Activated T-helper 17 cell treated with anti-CD3 and anti-CD28 coated beads, Interleukin-2, amount 50 U/mL, for 72 hours (primary cell): ENCODE data around the gene ABCA6. TPM values are rescaled to one million over a fixed set of nuclear protein-coding genes. Genes with fewer than 3 reads are reported as not detected.

Experiments used
- ATAC-seq: fragments of 150-1000 bp; cut with Tn5 transposase; replicated peaks from 2 replicates; pipeline ENCODE4 v1.10.0; 2021; ENCODE audit warnings: mild to moderate bottlenecking, moderate library complexity
- H3K27ac Mint-ChIP-seq: one replicate; pipeline ENCODE4 v1.8.0; 2022; ENCODE audit warnings: mixed read lengths
- H3K27me3 Mint-ChIP-seq: one replicate; pipeline ENCODE4 v1.8.0; 2022; ENCODE audit warnings: mixed read lengths
- H3K36me3 Mint-ChIP-seq: one replicate; pipeline ENCODE4 v1.8.0; 2022; ENCODE audit warnings: low read depth, mild to moderate bottlenecking, mixed read lengths
- H3K4me1 Mint-ChIP-seq: one replicate; pipeline ENCODE4 v1.8.0; 2022; ENCODE audit warnings: mixed read lengths
- H3K4me3 Mint-ChIP-seq: one replicate; pipeline ENCODE4 v1.8.0; 2022; ENCODE audit warnings: mild to moderate bottlenecking, mixed read lengths
- H3K9me3 Mint-ChIP-seq: one replicate; pipeline ENCODE4 v1.8.0; 2022; ENCODE audit warnings: mixed read lengths
- total RNA-seq, 2 donors: library from RNA; stranded (reverse); gene quantifications; one replicate each; pipeline ENCODE4 v1.2.3, GENCODE V29; 2022

ABCA6 gene
- total RNA-seq, 2 donors from 2014 or later, result 0.24 to 0.90 TPM

GRCh38 chr17:69057280-69057679, 84.4 kb downstream of the ABCA6 start:
- peaks cover 5% of the 10 kb centered on the region for H3K27me3 Mint-ChIP-seq
- ATAC-seq, result no peak
- H3K9me3 Mint-ChIP-seq, result peaks cover 24% of the 10 kb centered on the region
- no peak overlapping the region for H3K27ac Mint-ChIP-seq
- peaks cover 4% of the 10 kb centered on the region for H3K4me1 Mint-ChIP-seq
- no peak overlapping the region for H3K4me3 Mint-ChIP-seq
- no peaks in the 10 kb centered on the region for H3K36me3 Mint-ChIP-seq

GRCh38 chr17:69056179-69056823, 85.4 kb downstream of the ABCA6 start:
- H3K9me3 Mint-ChIP-seq, result peaks cover 24% of the 10 kb centered on the region

GRCh38 chr17:69055334-69055733, 86.4 kb downstream of the ABCA6 start:
- Mint-ChIP-seq H3K36me3 (no peaks in the 10 kb centered on the region), H3K4me1 (peaks cover 4% of the 10 kb centered on the region), H3K27ac (no peak overlapping the region), H3K27me3 (peaks cover 5% of the 10 kb centered on the region), H3K4me3 (no peak overlapping the region), H3K9me3 (peaks cover 24% of the 10 kb centered on the region)
- ATAC-seq, result no peak

More at GRCh38 chr17:69056179-69056823, 85.4 kb downstream of the ABCA6 start:
- Mint-ChIP-seq H3K4me1 (peaks cover 4% of the 10 kb centered on the region), H3K4me3 (no peak overlapping the region), H3K27me3 (peaks cover 5% of the 10 kb centered on the region), H3K27ac (no peak overlapping the region), H3K36me3 (no peaks in the 10 kb centered on the region)
- ATAC-seq, result no peak

DNA sequence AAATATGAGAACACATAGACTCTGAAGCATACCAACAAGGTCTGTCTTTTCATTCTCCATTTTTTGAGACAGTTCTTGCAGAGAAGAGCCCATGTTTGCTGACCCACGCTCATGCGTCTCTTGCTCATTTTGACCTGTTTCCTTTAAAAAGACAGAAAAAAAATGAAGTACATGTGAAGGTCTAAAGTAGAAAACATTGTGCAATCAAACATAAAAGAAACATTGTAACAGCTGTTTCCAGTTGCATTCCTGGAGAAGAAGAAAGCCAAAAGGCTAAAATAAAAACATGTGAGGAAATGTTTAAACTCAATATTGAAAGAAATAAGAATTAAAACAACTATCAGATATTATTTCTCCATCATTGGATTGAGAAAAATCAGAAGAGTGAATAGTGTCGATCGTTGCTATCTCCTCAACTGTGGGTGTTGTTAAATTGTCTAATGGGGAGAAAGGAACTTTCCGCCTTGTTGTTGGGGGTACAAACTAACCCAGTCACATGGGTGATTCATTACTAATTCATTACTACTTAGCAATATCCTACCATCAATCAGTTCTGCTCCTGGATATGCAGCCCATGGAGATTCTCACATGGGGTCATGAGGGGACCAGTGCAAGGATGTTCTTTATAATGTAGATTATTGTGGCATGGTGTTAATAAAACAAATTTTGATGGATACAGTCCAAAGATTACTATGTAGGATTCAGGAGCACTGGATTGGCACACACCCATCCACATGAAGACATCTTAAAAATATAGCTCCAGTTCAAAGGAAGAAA, 90.5 kb downstream of the ABCA6 start:
- H3K9me3 Mint-ChIP-seq, result peaks cover 10% of the 10 kb centered on the region
- H3K36me3 Mint-ChIP-seq, result no peaks in the 10 kb centered on the region
- no peak overlapping the region for H3K27ac Mint-ChIP-seq
- no peak for ATAC-seq
- H3K4me3 Mint-ChIP-seq, result no peak overlapping the region
- H3K27me3 Mint-ChIP-seq, result no peaks in the 10 kb centered on the region
- peaks cover 10% of the 10 kb centered on the region for H3K4me1 Mint-ChIP-seq

GRCh38 chr17:69048634-69049033, 93.1 kb downstream of the ABCA6 start:
- ATAC-seq, result peak; percentile 12
- Mint-ChIP-seq H3K4me3 (no peak overlapping the region), H3K36me3 (no peaks in the 10 kb centered on the region), H3K27ac (no peak overlapping the region), H3K9me3 (no peaks in the 10 kb centered on the region), H3K27me3 (no peaks in the 10 kb centered on the region), H3K4me1 (peaks cover 10% of the 10 kb centered on the region)

DNA sequence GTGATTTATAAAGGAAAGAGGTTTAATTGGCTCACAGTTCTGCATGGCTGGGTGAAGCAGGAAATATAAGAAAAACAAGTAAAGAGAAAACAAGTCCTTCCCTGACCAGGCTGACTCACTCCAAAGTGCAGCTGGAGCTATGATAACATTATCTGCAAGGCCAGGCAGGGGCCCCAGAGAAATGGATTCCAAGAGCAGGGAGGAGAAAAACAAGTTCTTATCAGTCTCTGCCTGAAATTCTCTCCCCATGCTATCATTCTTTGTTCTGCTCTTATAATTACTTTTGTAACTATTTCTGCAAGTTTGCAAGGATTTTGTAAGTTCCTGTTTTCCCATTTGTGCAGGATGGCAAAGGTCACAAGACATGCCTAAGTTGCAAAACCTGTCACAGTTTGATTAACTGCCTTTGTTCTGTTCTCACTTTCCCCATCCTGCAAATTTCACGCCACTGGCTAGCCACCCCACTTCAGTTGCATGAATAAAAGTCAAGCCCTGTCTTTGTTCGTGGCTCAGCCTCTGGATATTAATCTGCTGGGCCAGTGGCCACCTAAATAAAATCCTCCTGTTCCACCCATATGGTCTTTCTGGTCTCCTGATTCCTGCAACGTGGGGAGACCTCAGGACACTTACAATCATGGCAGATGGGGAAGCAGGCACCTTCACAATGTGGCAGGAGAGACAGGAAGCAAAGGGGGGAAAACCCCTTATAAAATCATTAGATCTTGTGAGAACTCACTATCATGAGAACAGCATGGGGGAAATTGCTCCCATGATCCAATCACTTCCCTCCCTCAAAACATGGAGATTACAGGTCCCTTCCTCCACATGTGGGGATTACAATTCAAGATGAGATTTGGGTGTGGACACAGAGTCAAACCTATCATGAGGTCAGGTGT, 94.1 kb downstream of the ABCA6 start:
- peaks cover 10% of the 10 kb centered on the region for H3K4me1 Mint-ChIP-seq
- no peak overlapping the region for H3K27ac Mint-ChIP-seq
- no peaks in the 10 kb centered on the region for H3K9me3 Mint-ChIP-seq

GRCh38 chr17:69046121-69046807, 95.4 kb downstream of the ABCA6 start:
- ATAC-seq, result no peak
- Mint-ChIP-seq H3K9me3 (no peaks in the 10 kb centered on the region), H3K27me3 (no peaks in the 10 kb centered on the region), H3K4me3 (no peak overlapping the region), H3K27ac (no peak overlapping the region), H3K4me1 (peaks cover 10% of the 10 kb centered on the region), H3K36me3 (no peaks in the 10 kb centered on the region)

More for the DNA sequence above, 94.1 kb downstream of the ABCA6 start:
- Mint-ChIP-seq H3K36me3 (no peaks in the 10 kb centered on the region), H3K27me3 (no peaks in the 10 kb centered on the region), H3K4me3 (no peak overlapping the region)
- no peak for ATAC-seq

GRCh38 chr17:69045646-69046045, 96.0 kb downstream of the ABCA6 start:
- H3K27me3 Mint-ChIP-seq, result no peaks in the 10 kb centered on the region
- H3K27ac Mint-ChIP-seq, result no peak overlapping the region
- ATAC-seq, result peak; percentile 16
- no peaks in the 10 kb centered on the region for H3K9me3 Mint-ChIP-seq
- H3K36me3 Mint-ChIP-seq, result no peaks in the 10 kb centered on the region
- H3K4me3 Mint-ChIP-seq, result no peak overlapping the region
- H3K4me1 Mint-ChIP-seq, result peaks cover 10% of the 10 kb centered on the region

- peaks cover 9% of the 10 kb centered on the region for H3K4me1 Mint-ChIP-seq
- H3K27me3 Mint-ChIP-seq, result no peaks in the 10 kb centered on the region
- no peak for ATAC-seq
- no peak overlapping the region for H3K4me3 Mint-ChIP-seq
- no peaks in the 10 kb centered on the region for H3K36me3 Mint-ChIP-seq
- H3K27ac Mint-ChIP-seq, result no peak overlapping the region
- H3K9me3 Mint-ChIP-seq, result no peaks in the 10 kb centered on the region
Observed at GRCh38 chr17:69044371-69044770, 97.3 kb downstream of the ABCA6 start.

- H3K4me1 Mint-ChIP-seq, result peaks cover 5% of the 10 kb centered on the region
- H3K27me3 Mint-ChIP-seq, result no peaks in the 10 kb centered on the region
- H3K27ac Mint-ChIP-seq, result no peak overlapping the region
- no peaks in the 10 kb centered on the region for H3K9me3 Mint-ChIP-seq
- H3K36me3 Mint-ChIP-seq, result no peaks in the 10 kb centered on the region
- H3K4me3 Mint-ChIP-seq, result no peak overlapping the region
- no peak for ATAC-seq
Observed at GRCh38 chr17:69043098-69043734, 98.5 kb downstream of the ABCA6 start.

- Mint-ChIP-seq H3K27me3 (peaks cover under 1% of the 10 kb centered on the region), H3K9me3 (peaks cover under 1% of the 10 kb centered on the region), H3K4me3 (no peak overlapping the region), H3K4me1 (no peaks in the 10 kb centered on the region), H3K36me3 (no peaks in the 10 kb centered on the region), H3K27ac (no peak overlapping the region)
- ATAC-seq, result peak; percentile 12
Observed at GRCh38 chr17:69042308-69042707, 99.4 kb downstream of the ABCA6 start.

GRCh38 chr17:69031839-69032238, 109.9 kb downstream of the ABCA6 start:
- no peaks in the 10 kb centered on the region for H3K4me1 Mint-ChIP-seq
- no peaks in the 10 kb centered on the region for H3K36me3 Mint-ChIP-seq
- H3K4me3 Mint-ChIP-seq, result no peak overlapping the region
- H3K27ac Mint-ChIP-seq, result no peak overlapping the region
- H3K27me3 Mint-ChIP-seq, result peaks cover 17% of the 10 kb centered on the region
- ATAC-seq, result no peak
- H3K9me3 Mint-ChIP-seq, result peaks cover 3% of the 10 kb centered on the region

DNA sequence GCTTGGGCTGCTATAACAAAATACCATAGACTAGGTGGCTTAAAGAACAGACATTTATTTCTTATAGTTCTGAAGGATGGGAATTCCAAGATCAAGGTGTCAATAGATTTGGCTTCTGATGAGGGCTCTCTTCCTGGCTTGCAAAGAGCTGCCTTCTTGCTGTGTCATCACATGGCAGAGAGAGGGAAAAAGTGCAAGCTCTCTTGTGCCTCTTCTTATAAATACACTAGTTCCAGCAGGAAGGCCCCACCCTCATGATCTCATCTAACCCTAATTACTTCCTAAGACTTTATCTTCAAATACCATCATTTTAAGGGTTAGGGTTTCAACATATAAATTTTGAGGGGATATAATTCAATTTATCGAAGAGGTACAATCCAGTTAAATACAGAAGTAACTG, 111.5 kb downstream of the ABCA6 start:
- H3K27ac Mint-ChIP-seq, result no peak overlapping the region
- H3K9me3 Mint-ChIP-seq, result peaks cover 3% of the 10 kb centered on the region
- no peak for ATAC-seq
- H3K27me3 Mint-ChIP-seq, result peaks cover 15% of the 10 kb centered on the region
- H3K36me3 Mint-ChIP-seq, result no peaks in the 10 kb centered on the region
- no peaks in the 10 kb centered on the region for H3K4me1 Mint-ChIP-seq
- no peak overlapping the region for H3K4me3 Mint-ChIP-seq
